A549 (cell line): Measurements from ENCODE around the gene DGKK.

Experiments
- CTCF ChIP-seq: fragments of >200 bp; sonication (Bioruptor Twin); formaldehyde crosslinking; IDR thresholded peaks from 3 replicates; pipeline ENCODE4 v1.5.1; 2016
- EP300 ChIP-seq, 2 experiments: fragments of >200 bp; sonication (Bioruptor Twin); formaldehyde crosslinking; IDR thresholded peaks; 2 replicates in 1 of 2; 3 replicates in 1 of 2; pipeline ENCODE4 v1.6.1; 2016 to 2017
- MYC ChIP-seq: IDR thresholded peaks from 2 replicates; pipeline ENCODE4 v1.6.1; 2012; ENCODE audit warnings: mild to moderate bottlenecking, inconsistent platforms, low read length, improper control_type of control experiment, borderline replicate concordance
- NFE2L2 ChIP-seq: fragments of 150-350 bp; conservative IDR thresholded peaks from 2 replicates; pipeline ENCODE4 v1.6.1; 2014; ENCODE audit warnings: low read length
- POLR2A ChIP-seq: IDR thresholded peaks from 2 replicates; pipeline ENCODE4 v1.6.1; 2012; ENCODE audit warnings: mild to moderate bottlenecking, low read length
- RAD21 ChIP-seq, 2 experiments: fragments of >200 bp in 1 of 2; sonication (Bioruptor Twin) in 1 of 2; formaldehyde crosslinking in 1 of 2; IDR thresholded peaks in 1 of 2; conservative IDR thresholded peaks in 1 of 2; 2 replicates in 1 of 2; 3 replicates in 1 of 2; pipeline ENCODE4 v1.6.1; 2012 to 2018; ENCODE audit warnings: inconsistent platforms in 1 of 2
- RFX5 ChIP-seq: fragments of 450-650 bp; IDR thresholded peaks from 2 replicates; pipeline ENCODE4 v1.7.1; 2014; ENCODE audit warnings: antibody characterized with exemption, mild to moderate bottlenecking, moderate library complexity

- TF ChIP-seq NFE2L2 (no peak), CTCF (no peak), POLR2A (no peak), MYC (no peak), RFX5 (no peak), RAD21 (conservative IDR thresholded peaks at IDR 0.05 in 1 of 2, IDR thresholded peaks at IDR 0.05 in 1 of 2) (no peak), EP300 (IDR thresholded peaks at IDR 0.05) (no peak)
These were observed 42.5 kb downstream of the DGKK start for GRCh38 chrX:50428174-50428573.
